ENCODE data around the gene PIMREG. TPM values are rescaled to one million over a fixed set of nuclear protein-coding genes. Genes with fewer than 3 reads are reported as not detected.
A peak's percentile ranks its signal among the peaks of the same experiment; 100 is the strongest.

PIMREG gene
- total and polyA plus RNA-seq, 2 donors from 2014 or later, result 1.7 TPM; not detected in 1

GRCh38 chr17:6453279-6454024 lies 9.2 kb downstream of the PIMREG start:
- TF ChIP-seq, protein P1, sequence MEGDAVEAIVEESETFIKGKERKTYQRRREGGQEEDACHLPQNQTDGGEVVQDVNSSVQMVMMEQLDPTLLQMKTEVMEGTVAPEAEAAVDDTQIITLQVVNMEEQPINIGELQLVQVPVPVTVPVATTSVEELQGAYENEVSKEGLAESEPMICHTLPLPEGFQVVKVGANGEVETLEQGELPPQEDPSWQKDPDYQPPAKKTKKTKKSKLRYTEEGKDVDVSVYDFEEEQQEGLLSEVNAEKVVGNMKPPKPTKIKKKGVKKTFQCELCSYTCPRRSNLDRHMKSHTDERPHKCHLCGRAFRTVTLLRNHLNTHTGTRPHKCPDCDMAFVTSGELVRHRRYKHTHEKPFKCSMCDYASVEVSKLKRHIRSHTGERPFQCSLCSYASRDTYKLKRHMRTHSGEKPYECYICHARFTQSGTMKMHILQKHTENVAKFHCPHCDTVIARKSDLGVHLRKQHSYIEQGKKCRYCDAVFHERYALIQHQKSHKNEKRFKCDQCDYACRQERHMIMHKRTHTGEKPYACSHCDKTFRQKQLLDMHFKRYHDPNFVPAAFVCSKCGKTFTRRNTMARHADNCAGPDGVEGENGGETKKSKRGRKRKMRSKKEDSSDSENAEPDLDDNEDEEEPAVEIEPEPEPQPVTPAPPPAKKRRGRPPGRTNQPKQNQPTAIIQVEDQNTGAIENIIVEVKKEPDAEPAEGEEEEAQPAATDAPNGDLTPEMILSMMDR (IDR thresholded peaks at IDR 0.05; ENCODE audit: borderline replicate concordance, extremely low read depth, insufficient read depth), result no peak
- Histone ChIP-seq H3K9ac (ENCODE audit: low read length in 3 of 3) (no peak overlapping the region), H3K4me3 (ENCODE audit: low read length in 3 of 3) (no peak overlapping the region), H3K4me1 (ENCODE audit: control insufficient read depth in 2 of 3, insufficient read depth in 2 of 3, low read depth in 1 of 3, low read length in 3 of 3) (peaks cover 0 to 4% (median 0%) of the 10 kb centered on the region in 3 donors), H3K27ac (ENCODE audit: low read depth in 2 of 2, low read length in 2 of 2) (no peak overlapping the region), H3K9me3 (ENCODE audit: control insufficient read depth in 2 of 3, insufficient read depth in 1 of 3, low read length in 3 of 3) (no peaks in the 10 kb centered on the region), H3K36me3 (ENCODE audit: control insufficient read depth in 2 of 3, insufficient read depth in 3 of 3, low read length in 3 of 3) (no peaks in the 10 kb centered on the region), H3K27me3 (ENCODE audit: control insufficient read depth, insufficient read depth, low read length) (no peaks in the 10 kb centered on the region)
- no peak for FAIRE-seq
- DNase-seq, result no peak
- intact Hi-C loops (cut with DNase I), result no loop called here

GRCh38 chr17:6454495-6455320 lies 10.5 kb downstream of the PIMREG start:
- H3K9me3 ChIP-seq (ENCODE audit: control insufficient read depth in 2 of 3, insufficient read depth in 1 of 3, low read length in 3 of 3), result no peaks in the 10 kb centered on the region
- DNase-seq (peak in 3 of 5 donors; percentile 55 to 80 (median 77)), FAIRE-seq (no peak)
- H3K27me3 ChIP-seq (ENCODE audit: control insufficient read depth, insufficient read depth, low read length), result no peaks in the 10 kb centered on the region
- H3K4me3 ChIP-seq (ENCODE audit: low read length in 3 of 3), result no peak overlapping the region
- no peak overlapping the region for H3K27ac ChIP-seq (ENCODE audit: low read depth in 2 of 2, low read length in 2 of 2)
- TF ChIP-seq, protein P1 (IDR thresholded peaks at IDR 0.05; ENCODE audit: borderline replicate concordance, extremely low read depth, insufficient read depth), result no peak
- H3K9ac ChIP-seq (ENCODE audit: low read length in 3 of 3), result peak overlapping the region in 1 of 3 donors; percentile 19
- peaks cover 0 to 5% (median 0%) of the 10 kb centered on the region in 3 donors for H3K4me1 ChIP-seq (ENCODE audit: control insufficient read depth in 2 of 3, insufficient read depth in 2 of 3, low read depth in 1 of 3, low read length in 3 of 3)
- H3K36me3 ChIP-seq (ENCODE audit: control insufficient read depth in 2 of 3, insufficient read depth in 3 of 3, low read length in 3 of 3), result no peaks in the 10 kb centered on the region
- intact Hi-C loops (cut with DNase I), result no loop called here

GRCh38 chr17:6455321-6455705 lies 11.1 kb downstream of the PIMREG start:
- TF ChIP-seq, protein P1 (IDR thresholded peaks at IDR 0.05; ENCODE audit: borderline replicate concordance, extremely low read depth, insufficient read depth), result no peak
- intact Hi-C loops (cut with DNase I), result no loop called here
- no peaks in the 10 kb centered on the region for H3K27me3 ChIP-seq (ENCODE audit: control insufficient read depth, insufficient read depth, low read length)
- no peaks in the 10 kb centered on the region for H3K9me3 ChIP-seq (ENCODE audit: control insufficient read depth in 2 of 3, insufficient read depth in 1 of 3, low read length in 3 of 3)
- peaks cover 0 to 5% (median 0%) of the 10 kb centered on the region in 3 donors for H3K4me1 ChIP-seq (ENCODE audit: control insufficient read depth in 2 of 3, insufficient read depth in 2 of 3, low read depth in 1 of 3, low read length in 3 of 3)
- H3K27ac ChIP-seq (ENCODE audit: low read depth in 2 of 2, low read length in 2 of 2), result peak overlapping the region in 1 of 2 donors; percentile 11
- no peak overlapping the region for H3K4me3 ChIP-seq (ENCODE audit: low read length in 3 of 3)
- H3K9ac ChIP-seq (ENCODE audit: low read length in 3 of 3), result peak overlapping the region in 1 of 3 donors; percentile 19
- no peaks in the 10 kb centered on the region for H3K36me3 ChIP-seq (ENCODE audit: control insufficient read depth in 2 of 3, insufficient read depth in 3 of 3, low read length in 3 of 3)
- FAIRE-seq (no peak), DNase-seq (peak; percentile 70 to 94 (median 82))
